ENCODE measurements around the gene F7.
"Not testable (repeated sequence)": the region's sequence is repeated elsewhere in the genome, so short reads cannot be mapped to it uniquely, and the experiment has no call there.

F7 gene

GRCh38 chr13:113073942-113074341 is 31.6 kb upstream of the F7 start:
- no peak for DNase-seq

- no peak for DNase-seq
Observed at GRCh38 chr13:113074401-113074800, 31.2 kb upstream of the F7 start.

GRCh38 chr13:113074876-113075275 is 30.7 kb upstream of the F7 start:
- DNase-seq, result no peak

- DNase-seq, result no peak
Observed at GRCh38 chr13:113075711-113076110, 29.9 kb upstream of the F7 start.

- no peak for DNase-seq
Observed at GRCh38 chr13:113076681-113077401, 28.8 kb upstream of the F7 start.

GRCh38 chr13:113077566-113077952 is 28.0 kb upstream of the F7 start:
- no peak for DNase-seq

- DNase-seq, result no peak
Observed at GRCh38 chr13:113077953-113078901, 27.4 kb upstream of the F7 start.

GRCh38 chr13:113078902-113079780 is 26.4 kb upstream of the F7 start:
- DNase-seq, result no peak

- not testable (repeated sequence) for DNase-seq
Observed at GRCh38 chr13:113079781-113080080, 25.9 kb upstream of the F7 start.

GRCh38 chr13:113080361-113080831 is 25.2 kb upstream of the F7 start:
- no peak for DNase-seq

GRCh38 chr13:113080901-113081521 is 24.6 kb upstream of the F7 start:
- DNase-seq, result no peak

GRCh38 chr13:113082198-113083021 is 23.2 kb upstream of the F7 start:
- no peak for DNase-seq

- DNase-seq, result no peak
Observed at GRCh38 chr13:113083022-113083373, 22.6 kb upstream of the F7 start.

GRCh38 chr13:113083402-113084061 is 22.1 kb upstream of the F7 start:
- peak; percentile 57 for DNase-seq

- DNase-seq, result no peak
Observed at GRCh38 chr13:113084094-113084942, 21.3 kb upstream of the F7 start.

- no peak for DNase-seq
Observed at GRCh38 chr13:113084943-113085540, 20.5 kb upstream of the F7 start.

- DNase-seq, result no peak
Observed at GRCh38 chr13:113086031-113086750, 19.4 kb upstream of the F7 start.

GRCh38 chr13:113086991-113087922 is 18.3 kb upstream of the F7 start:
- DNase-seq, result no peak

All from NCI-H2029 treated with DMSO at 0.1 percent for 48 hours (cell line).